HG02610 (cell line): ENCODE measurements around the gene TSEN2.
"Not testable (repeated sequence)": the region's sequence is repeated elsewhere in the genome, so short reads cannot be mapped to it uniquely, and the experiment has no call there.

Source experiments
- ATAC-seq: cut with Tn5 transposase; IDR thresholded peaks from one replicate; pipeline ENCODE4 v1.9.1; 2021; ENCODE audit warnings: mild to moderate bottlenecking, moderate library complexity; ENCODE audit not compliant: unreplicated experiment

The TSEN2 gene

GRCh38 chr3:12501360-12502020 lies 17.2 kb downstream of the TSEN2 start:
- ATAC-seq = no peak

GRCh38 chr3:12503126-12503957 lies 19.1 kb downstream of the TSEN2 start:
- no peak for ATAC-seq

GRCh38 chr3:12506201-12506709 lies 22.0 kb downstream of the TSEN2 start:
- no peak for ATAC-seq

GRCh38 chr3:12507591-12508281 lies 23.5 kb downstream of the TSEN2 start:
- no peak for ATAC-seq

GRCh38 chr3:12508291-12508700 lies 24.0 kb downstream of the TSEN2 start:
- ATAC-seq = no peak

- no peak for ATAC-seq
Measured at GRCh38 chr3:12509466-12509865, 25.2 kb downstream of the TSEN2 start.

- ATAC-seq = no peak
Measured at GRCh38 chr3:12512534-12513118, 28.3 kb downstream of the TSEN2 start.

GRCh38 chr3:12513694-12514446 lies 29.6 kb downstream of the TSEN2 start:
- no peak for ATAC-seq

- ATAC-seq = no peak
Measured at GRCh38 chr3:12515631-12516030, 31.4 kb downstream of the TSEN2 start.

GRCh38 chr3:12516873-12517272 lies 32.6 kb downstream of the TSEN2 start:
- no peak for ATAC-seq

- ATAC-seq = no peak
Measured at GRCh38 chr3:12518261-12519028, 34.2 kb downstream of the TSEN2 start.

GRCh38 chr3:12521010-12521409 lies 36.7 kb downstream of the TSEN2 start:
- no peak for ATAC-seq

GRCh38 chr3:12522721-12523120 lies 38.4 kb downstream of the TSEN2 start:
- no peak for ATAC-seq

GRCh38 chr3:12527757-12528143 lies 43.5 kb downstream of the TSEN2 start:
- ATAC-seq = no peak

- ATAC-seq = no peak
Measured at GRCh38 chr3:12532182-12532581, 47.9 kb downstream of the TSEN2 start.

GRCh38 chr3:12536423-12536822 lies 52.1 kb downstream of the TSEN2 start:
- ATAC-seq = no peak

- ATAC-seq = no peak
Measured at GRCh38 chr3:12541625-12542024, 57.3 kb downstream of the TSEN2 start.

- not testable (repeated sequence) for ATAC-seq
Measured at GRCh38 chr3:12543497-12543896, 59.2 kb downstream of the TSEN2 start.

GRCh38 chr3:12544652-12545472 lies 60.6 kb downstream of the TSEN2 start:
- ATAC-seq = no peak
